Kidney glomerular epithelial cell (primary cell): ENCODE results near the gene SDR42E2.
A peak's percentile ranks its signal among the peaks of the same experiment; 100 is the strongest.
"Not testable (repeated sequence)": the region's sequence is repeated elsewhere in the genome, so short reads cannot be mapped to it uniquely, and the experiment has no call there.

ENCODE experiments used
- DNase-seq: peaks from one replicate; lab custom pipeline; 2025; lab: John Stamatoyannopoulos, UW

The SDR42E2 gene

DNA sequence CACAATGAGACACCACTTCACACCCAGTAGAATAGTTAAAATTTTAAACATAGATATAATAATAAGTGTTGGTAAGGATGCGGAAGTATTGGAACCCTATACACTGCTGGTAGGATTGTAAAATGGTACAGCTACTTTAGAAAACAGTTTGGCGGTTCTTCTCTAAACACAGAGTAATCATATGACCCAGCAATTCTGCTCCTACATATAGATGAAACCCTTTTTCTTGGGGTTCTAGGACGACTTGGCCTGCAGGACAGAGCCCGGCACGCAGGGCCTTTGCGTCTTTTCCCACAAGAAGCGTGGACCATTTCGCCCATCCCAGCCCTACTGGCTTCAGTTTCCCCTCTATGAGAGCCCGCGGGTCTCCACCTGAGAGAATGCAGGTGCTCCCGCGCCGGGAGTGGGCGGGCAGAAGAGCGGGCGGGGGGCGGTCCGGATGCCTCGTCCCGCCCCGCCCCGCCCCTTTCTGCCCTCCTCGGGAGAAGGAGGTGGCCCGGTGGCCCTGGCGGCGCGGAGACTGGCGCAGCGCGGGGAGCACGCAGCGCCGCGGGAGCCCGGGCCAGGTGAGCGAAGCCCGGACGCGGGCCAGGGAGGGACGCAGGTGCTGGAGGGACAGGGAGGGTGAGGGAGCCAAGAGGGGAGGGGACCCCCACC, at the start of gene SDR42E2:
Gene SDR42E2, plus strand, starts transcription at position 508 of the 657 bp plus-strand sequence. CDS start 3,077 bp downstream, outside the sequence.
- DNase-seq = no peak

DNA sequence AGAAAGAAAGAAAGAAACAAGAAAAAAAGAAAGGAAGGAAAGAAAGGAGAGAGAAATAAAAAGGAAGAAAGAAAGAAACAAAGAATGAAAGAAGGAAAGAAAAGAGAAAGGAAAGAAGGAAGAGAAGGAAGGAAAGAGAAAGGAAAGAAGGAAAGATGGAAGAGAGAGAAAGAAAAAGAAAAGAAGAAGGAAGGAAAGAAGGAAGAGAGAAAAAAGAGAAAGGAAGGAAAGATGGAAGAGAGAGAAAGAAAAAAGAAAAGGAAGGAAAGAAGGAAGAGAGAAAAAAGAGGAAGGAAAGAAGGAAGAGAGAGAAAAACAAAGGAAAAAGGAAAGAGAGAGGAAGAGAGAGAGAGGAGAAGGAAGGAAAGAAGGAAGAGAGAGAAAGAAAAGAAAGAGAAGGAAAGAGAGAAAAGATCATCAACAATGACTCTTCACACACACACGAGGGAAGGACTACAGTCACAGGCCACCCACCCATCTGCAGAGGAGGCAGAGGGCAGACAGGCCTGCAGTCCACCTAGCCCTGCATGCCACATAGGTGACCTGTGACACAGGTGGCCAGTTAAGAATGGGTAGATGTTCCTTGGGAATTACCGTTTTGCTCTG, 46.1 kb upstream of the SDR42E2 start:
- no peak for DNase-seq

DNA sequence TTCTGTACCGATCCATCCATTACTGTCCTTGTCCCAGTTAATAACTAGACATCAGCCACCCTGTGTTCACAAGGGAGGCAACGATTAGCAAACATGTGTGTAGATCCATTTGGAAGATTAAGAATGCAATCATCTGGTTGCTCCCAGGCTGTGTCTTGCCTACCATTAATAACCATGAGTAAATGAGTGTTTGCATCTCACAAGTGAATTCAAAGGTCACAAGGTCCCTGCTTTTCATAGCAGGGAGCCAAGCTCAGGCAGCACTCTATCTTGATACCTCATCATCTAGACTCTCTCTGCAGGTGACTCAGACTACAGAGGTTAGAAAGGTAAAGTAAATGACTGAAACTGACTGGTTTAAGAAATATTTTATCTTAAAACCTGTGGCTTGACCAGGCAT, 44.7 kb upstream of the SDR42E2 start:
- DNase-seq = peak; percentile 41

- DNase-seq = no peak
Observed at GRCh38 chr16:22120440-22120839, 41.9 kb upstream of the SDR42E2 start.

DNA sequence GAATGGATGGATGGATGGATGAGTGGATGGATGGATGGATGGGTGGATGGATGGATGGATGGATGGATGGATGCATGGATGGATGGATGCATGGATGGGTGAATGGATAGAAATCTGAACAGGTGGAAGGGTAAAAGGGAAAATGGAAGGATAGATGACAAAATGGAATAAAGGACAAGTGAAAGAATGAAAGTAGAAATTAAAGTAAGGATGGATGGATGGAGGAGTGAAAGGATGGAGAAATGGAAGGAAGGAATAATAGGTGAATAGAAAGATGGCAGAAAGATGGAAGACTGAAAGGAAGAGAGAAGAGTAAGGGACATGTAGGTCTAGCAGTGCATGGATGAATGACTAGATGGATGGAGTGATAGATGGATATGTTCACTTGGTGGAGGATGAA, 40.1 kb upstream of the SDR42E2 start:
- DNase-seq = no peak

DNA sequence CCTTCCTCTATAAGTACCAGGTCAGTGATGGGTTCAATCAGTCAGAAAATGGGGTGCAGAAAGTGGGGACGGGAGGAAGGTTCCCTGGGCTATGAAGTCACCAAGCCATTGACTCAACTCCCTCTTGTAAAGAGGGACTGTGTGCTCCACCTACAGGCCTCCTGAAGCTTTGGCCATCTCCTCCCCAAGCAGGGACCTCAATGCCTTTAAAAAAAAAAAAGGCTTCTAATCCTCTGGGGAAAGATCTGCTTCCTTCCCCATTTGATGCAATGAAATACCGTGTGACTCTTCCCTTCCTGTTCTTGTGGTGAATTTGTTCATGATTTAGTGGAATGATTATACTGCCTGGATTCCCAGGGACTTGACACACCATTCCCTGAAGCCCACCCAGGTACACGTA, 39.2 kb upstream of the SDR42E2 start:
- no peak for DNase-seq

DNA sequence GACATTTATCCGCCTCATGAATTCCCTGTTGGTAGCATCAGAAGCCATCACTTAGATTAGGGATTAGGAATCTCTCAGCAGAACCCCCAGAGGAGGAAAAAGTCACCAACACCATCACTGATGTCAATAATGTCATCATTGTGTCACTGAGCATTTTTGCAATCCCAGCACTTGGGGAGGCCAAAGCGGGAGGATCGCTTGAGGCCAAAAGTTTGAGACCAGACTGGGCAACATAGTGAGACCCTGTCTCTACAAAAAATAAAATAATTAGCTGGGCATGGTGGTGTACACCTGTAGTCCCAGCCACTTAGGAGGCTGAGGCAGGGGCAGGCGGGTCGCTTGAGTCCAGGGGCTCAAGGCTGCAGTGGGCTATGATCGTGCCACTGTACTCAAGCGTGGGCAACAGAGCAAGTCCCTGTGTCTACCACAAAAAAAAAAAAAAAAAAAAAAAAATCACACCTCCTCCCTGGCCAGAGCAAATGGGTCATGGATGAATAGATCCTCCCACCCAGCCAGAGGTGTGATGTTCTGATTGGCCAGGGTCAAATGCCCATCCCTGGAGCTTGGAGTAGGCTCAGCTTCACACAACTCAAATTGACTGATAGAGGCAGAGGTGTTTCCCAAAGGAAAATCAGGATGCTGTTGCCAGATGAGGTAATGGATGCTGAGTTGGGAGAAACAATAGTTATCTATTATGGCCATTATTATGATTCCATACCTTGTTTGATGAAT, 38.4 kb upstream of the SDR42E2 start:
- DNase-seq = no peak

DNA sequence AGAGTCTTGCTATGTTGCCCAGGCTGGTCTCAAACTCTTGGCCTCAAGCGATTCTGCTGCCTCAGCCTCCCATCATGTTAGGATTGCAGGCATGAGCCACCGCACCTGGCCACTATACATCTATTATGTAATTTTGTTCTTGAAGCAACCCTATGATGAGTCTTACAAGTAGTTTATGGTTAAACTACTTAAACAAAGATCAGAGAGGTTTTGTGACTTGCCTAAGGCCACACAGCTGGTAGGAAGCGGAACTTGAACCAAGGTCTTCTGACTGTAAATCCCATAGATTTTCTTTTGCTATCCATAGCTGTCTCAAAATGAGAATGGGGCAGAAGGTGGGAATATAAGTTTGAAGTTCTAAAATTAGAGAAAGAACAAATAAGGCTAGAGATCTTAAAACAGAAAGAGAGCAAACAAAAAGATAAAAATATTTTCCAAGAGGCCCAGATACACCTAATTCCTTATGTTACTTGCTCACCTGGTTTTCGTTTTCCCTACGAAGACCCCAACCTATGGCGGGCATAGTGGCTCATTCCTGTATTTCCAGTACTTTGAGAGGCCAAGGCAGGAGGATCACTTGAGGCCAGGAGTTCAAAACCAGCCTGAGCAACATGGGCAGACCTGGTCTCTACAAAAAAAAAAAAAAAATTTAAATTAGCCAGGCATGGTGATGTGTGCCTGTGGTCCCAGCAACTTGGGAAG, 37.6 kb upstream of the SDR42E2 start:
- no peak for DNase-seq

- DNase-seq = no peak
Observed at GRCh38 chr16:22126037-22126558, 36.2 kb upstream of the SDR42E2 start.

- DNase-seq = not testable (repeated sequence)
Observed at GRCh38 chr16:22128537-22128936, 33.8 kb upstream of the SDR42E2 start.

DNA sequence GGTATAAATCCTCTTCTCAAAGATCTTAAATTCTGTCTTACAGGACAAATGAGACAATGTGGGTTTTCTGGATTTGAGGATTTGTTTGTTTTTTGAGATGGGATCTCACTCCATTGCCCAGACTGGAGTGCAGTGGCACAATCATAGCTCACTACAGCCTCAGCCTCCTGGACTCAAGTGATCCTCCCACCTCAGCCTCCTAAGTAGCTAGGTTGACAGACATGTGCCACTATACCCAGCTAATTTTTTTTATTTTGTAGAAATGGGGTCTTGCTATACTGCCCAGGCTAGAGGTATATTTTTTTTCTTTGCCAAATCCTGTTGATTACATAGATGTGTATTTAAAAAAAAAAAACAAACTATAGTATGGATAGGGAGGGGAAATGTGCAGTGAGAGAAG, 31.8 kb upstream of the SDR42E2 start:
- no peak for DNase-seq

DNA sequence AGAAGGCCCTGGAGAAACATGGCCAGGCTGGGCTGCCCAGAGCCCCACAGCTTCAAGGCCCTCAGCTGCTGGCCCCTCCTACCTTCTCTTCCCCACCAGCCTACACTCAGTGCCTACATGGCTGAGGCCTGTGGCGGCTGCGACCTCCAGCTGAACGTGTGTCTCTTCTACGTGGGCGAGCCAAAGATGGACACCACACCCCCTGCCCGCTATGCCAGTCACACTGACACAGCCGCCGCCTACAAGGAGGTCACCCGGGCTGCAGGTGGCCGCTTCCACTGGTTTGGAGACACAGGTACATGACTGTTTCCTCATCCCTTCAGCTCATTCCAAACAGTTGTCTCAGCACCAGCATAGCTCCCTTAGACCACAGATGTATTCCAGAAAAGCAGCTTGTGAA, 29.5 kb upstream of the SDR42E2 start:
- DNase-seq = no peak

- DNase-seq = no peak
Observed at GRCh38 chr16:22138482-22138881, 23.8 kb upstream of the SDR42E2 start.

DNA sequence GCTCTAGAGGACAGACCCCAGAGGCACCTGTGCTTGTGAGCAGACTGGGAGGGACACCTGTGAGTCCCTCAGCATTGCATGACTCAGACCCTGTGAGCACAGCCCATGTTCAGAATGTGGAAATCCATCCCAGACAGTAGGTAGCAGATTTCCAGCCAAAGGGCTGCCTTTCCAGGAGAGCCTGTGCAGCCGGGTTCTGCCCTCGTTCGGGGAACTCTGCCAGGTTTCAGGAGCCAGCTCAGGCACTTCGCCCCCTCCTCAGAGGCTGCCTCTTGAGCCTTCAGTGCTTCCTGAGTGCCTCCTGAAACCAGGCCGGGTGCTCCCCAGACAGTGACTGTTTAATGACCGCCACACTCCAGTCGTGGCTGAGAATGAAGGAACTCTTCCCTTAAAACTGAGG, 23.3 kb upstream of the SDR42E2 start:
- DNase-seq = no peak

DNA sequence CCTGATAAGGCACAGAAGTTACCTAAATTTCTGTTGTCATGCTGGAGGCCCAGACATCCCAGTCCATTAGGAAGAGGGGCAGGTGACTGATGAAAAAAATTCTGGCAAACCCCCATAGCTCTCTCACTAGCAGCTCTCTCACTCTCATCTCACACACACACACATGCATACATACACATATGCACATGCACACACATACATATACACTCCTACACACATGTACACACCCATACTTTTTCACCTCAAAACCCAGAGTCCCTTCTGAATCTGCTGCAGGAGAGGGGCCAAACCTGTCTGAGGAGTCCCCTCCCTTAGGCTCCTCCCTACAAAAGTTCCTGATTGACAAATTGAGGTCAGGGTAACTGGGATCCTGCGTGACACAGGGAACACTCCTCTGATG, 22.6 kb upstream of the SDR42E2 start:
- no peak for DNase-seq

DNA sequence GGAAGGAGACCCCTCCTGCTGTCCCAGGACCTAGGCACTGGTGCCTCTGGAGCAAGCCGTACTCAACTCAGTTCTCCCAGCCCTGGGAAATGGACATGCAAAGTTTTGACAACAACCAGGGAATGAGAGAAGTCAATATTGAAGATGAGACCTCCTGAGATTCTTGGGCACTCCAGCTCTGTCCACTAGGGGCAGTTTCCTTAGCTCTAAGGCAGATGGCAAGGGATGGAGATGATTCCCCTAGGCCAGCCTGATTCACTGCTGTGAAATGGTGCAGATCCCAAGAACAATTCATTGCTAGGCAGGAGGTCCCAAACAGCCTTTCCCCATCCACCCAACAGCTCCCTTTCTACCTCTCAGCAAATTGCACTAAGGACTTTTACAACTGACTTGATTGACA, 20.5 kb upstream of the SDR42E2 start:
- peak; percentile 1 for DNase-seq

- DNase-seq = no peak
Observed at GRCh38 chr16:22144520-22144919, 17.8 kb upstream of the SDR42E2 start.

- no peak for DNase-seq
Observed at GRCh38 chr16:22147853-22148252, 14.5 kb upstream of the SDR42E2 start.

- DNase-seq = no peak
Observed at GRCh38 chr16:22151246-22151998, 10.9 kb upstream of the SDR42E2 start.

DNA sequence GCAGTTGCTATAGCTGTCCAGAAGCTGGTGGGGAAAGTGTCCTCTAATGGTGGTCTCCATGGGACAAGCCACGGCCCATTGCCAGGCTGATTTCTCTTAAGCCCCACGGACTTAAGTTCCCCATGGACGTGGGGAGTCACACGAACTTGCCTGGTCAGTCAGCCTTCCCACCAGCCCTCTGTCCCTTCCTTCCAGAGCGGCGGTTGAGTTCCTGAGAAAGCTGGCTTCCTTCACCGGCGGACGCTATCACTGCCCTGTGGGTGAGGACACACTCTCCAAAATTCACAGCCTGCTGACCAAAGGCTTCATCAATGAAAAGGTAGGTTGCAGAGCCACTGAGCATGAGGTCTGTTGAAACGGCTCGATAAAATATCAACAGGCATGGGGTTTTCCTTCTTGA, 10.0 kb upstream of the SDR42E2 start:
- no peak for DNase-seq

DNA sequence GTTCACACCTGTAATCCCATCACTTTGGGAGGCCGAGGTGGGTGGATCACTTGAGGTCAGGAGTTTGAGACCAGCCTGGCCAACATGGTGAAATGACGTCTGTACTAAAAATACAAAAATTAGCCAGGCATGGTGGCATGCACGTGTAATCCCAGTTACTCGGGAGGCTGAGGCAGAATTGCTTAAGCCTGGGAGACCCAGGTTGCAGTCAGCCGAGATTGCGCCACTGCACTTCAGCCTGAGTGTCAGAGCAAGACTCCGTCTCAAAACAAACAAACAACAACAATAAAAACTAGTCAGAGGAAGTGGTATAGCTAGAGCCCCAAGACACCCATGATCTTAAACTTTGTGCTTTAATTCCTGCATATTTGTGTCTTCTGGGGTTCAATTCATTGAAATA, 9.2 kb upstream of the SDR42E2 start:
- not testable (repeated sequence) for DNase-seq

GRCh38 chr16:22161401-22161800, 905 bp upstream of the SDR42E2 start:
- no peak for DNase-seq
